GM21360 (cell line): ENCODE data around the gene SAFB2.

Source experiments
- ATAC-seq: cut with Tn5 transposase; IDR thresholded peaks from one replicate; pipeline ENCODE4 v1.9.1; 2021; ENCODE audit warnings: mild to moderate bottlenecking, moderate library complexity; ENCODE audit not compliant: unreplicated experiment

The SAFB2 gene

GRCh38 chr19:5553892-5554291 lies 68.7 kb downstream of the SAFB2 start:
- ATAC-seq, result no peak

- ATAC-seq, result no peak
Measured at GRCh38 chr19:5547881-5548280, 74.7 kb downstream of the SAFB2 start.

GRCh38 chr19:5545984-5546383 lies 76.6 kb downstream of the SAFB2 start:
- no peak for ATAC-seq

- ATAC-seq, result no peak
Measured at GRCh38 chr19:5545051-5545450, 77.5 kb downstream of the SAFB2 start.

- no peak for ATAC-seq
Measured at GRCh38 chr19:5542665-5543064, 79.9 kb downstream of the SAFB2 start.

- no peak for ATAC-seq
Measured at GRCh38 chr19:5541456-5541855, 81.1 kb downstream of the SAFB2 start.

GRCh38 chr19:5540208-5540607 lies 82.4 kb downstream of the SAFB2 start:
- ATAC-seq, result no peak

GRCh38 chr19:5537870-5538269 lies 84.7 kb downstream of the SAFB2 start:
- no peak for ATAC-seq
